A549 (cell line): Measurements from ENCODE around the gene ATP2B3.

ENCODE experiments used
- ATOH8 ChIP-seq: fragments of 250-450 bp; sonication (Bioruptor Pico); IDR thresholded peaks from 2 replicates; pipeline ENCODE4 v1.5.0; 2020; ENCODE audit warnings: low read depth, mild to moderate bottlenecking, moderate library complexity
- CBX8 ChIP-seq: fragments of 200-600 bp; sonication (generic); IDR thresholded peaks from 2 replicates; pipeline ENCODE4 v1.6.1; 2016
- CHD2 ChIP-seq: fragments of 150-350 bp; IDR thresholded peaks from 2 replicates; pipeline ENCODE4 v1.6.1; 2014; ENCODE audit warnings: low read length; ENCODE audit not compliant: partially characterized antibody
- FOXS1 ChIP-seq: fragments of 250-450 bp; sonication (Bioruptor Pico); IDR thresholded peaks from 2 replicates; pipeline ENCODE4 v1.5.0; 2020; ENCODE audit warnings: mild to moderate bottlenecking, moderate library complexity
- MYC ChIP-seq: IDR thresholded peaks from 2 replicates; pipeline ENCODE4 v1.6.1; 2012; ENCODE audit warnings: mild to moderate bottlenecking, inconsistent platforms, low read length, improper control_type of control experiment, borderline replicate concordance
- POLR2A ChIP-seq: IDR thresholded peaks from 2 replicates; pipeline ENCODE4 v1.6.1; 2012; ENCODE audit warnings: mild to moderate bottlenecking, low read length
- RAD21 ChIP-seq, 2 experiments: fragments of >200 bp in 1 of 2; sonication (Bioruptor Twin) in 1 of 2; formaldehyde crosslinking in 1 of 2; IDR thresholded peaks in 1 of 2; conservative IDR thresholded peaks in 1 of 2; 2 replicates in 1 of 2; 3 replicates in 1 of 2; pipeline ENCODE4 v1.6.1; 2012 to 2018; ENCODE audit warnings: inconsistent platforms in 1 of 2
- TF ChIP-seq, protein P1 (sequence below): fragments of >200 bp; sonication (Bioruptor Twin); formaldehyde crosslinking; IDR thresholded peaks from 3 replicates; pipeline ENCODE4 v1.5.1; 2016

DNA sequence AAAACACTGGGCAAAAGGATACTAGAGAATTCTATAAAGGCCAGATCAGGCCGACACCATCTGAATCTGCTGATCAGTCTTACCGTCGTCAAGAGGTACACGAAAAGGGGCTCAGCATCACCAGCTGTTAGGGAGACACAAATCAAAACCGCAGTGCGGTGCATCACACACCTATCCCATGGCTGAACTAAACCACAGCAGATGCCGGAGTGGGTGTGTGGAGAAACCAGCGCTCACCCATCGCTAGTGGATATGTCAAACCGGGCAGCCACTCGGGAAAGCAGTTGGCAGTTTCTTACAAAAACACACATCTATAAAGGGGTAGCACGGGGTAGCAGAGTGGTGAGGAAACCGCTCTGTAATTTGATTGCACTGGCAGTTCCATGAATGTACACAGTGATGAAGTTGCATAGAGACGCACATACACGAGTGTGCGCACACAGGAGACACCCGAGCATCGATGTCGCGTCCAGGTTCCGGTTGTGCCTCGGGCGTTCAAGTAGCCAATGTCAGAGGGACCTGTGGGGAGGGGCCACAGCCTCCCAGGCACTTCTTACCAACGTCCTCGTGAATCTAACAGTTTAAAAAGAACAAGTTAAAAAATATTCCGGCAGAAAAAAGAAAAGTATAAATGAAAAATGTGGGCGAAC lies 104.6 kb downstream of the ATP2B3 start:
- TF ChIP-seq, protein P1, sequence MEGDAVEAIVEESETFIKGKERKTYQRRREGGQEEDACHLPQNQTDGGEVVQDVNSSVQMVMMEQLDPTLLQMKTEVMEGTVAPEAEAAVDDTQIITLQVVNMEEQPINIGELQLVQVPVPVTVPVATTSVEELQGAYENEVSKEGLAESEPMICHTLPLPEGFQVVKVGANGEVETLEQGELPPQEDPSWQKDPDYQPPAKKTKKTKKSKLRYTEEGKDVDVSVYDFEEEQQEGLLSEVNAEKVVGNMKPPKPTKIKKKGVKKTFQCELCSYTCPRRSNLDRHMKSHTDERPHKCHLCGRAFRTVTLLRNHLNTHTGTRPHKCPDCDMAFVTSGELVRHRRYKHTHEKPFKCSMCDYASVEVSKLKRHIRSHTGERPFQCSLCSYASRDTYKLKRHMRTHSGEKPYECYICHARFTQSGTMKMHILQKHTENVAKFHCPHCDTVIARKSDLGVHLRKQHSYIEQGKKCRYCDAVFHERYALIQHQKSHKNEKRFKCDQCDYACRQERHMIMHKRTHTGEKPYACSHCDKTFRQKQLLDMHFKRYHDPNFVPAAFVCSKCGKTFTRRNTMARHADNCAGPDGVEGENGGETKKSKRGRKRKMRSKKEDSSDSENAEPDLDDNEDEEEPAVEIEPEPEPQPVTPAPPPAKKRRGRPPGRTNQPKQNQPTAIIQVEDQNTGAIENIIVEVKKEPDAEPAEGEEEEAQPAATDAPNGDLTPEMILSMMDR = no peak
- TF ChIP-seq ATOH8 (CRISPR knock-in tag) (no peak), POLR2A (no peak), MYC (no peak), CBX8 (no peak), RAD21 (conservative IDR thresholded peaks at IDR 0.05 in 1 of 2, IDR thresholded peaks at IDR 0.05 in 1 of 2) (no peak), FOXS1 (CRISPR knock-in tag) (no peak), CHD2 (no peak)
